Activated T-cell treated with anti-CD3 and anti-CD28 coated beads for 1 hour (primary cell): ENCODE results near the gene CBY2.

ENCODE experiments used
- DNase-seq: peaks from one replicate; pipeline ENCODE4 v3.0.0-alpha.2; 2020; ENCODE audit warnings: low read depth

The CBY2 gene

DNA sequence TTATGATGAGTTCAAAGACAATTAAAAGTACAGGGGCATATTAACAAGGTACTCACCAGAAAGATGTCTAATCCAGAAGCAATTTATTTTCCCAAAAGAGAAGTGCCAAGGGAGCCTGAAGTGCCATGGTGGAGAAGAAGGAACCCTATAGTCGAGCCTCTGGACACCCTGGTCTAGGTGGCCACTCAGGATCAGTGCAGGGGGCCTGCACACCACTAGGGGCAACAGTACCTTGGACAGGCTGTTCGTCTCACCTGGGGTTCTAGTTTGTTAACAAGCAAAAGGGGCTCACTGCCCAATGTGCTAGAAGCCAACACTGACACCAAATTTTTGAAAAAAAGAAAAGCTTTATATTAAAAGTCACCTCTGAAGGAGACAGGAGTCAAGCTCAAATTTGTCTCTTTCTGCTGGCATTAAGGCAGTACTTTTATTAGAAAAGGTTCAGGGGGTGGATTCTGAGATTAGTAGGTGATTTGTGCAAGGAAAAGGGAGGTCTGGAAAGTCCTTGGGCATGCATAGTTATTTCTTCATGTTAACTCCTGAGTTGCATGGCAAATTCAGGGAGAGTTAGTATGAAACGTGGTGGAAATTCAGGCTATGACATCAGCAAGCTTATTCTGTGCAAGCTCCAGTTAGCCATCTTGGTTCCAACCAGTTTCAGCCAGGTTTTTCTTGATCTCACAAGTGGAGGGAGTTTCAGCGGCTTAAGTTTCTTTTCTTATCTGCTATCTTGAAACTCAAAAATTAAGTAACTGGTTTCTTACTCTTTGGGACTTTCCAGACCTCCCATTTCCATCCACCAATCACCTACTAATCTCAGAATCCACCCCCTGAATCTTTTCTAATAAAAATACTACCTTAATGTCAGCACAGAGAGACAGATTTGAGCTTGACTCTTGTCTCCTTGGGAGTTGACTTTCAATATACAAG, 884 bp upstream of the CBY2 start:
- DNase-seq = no peak

DNA sequence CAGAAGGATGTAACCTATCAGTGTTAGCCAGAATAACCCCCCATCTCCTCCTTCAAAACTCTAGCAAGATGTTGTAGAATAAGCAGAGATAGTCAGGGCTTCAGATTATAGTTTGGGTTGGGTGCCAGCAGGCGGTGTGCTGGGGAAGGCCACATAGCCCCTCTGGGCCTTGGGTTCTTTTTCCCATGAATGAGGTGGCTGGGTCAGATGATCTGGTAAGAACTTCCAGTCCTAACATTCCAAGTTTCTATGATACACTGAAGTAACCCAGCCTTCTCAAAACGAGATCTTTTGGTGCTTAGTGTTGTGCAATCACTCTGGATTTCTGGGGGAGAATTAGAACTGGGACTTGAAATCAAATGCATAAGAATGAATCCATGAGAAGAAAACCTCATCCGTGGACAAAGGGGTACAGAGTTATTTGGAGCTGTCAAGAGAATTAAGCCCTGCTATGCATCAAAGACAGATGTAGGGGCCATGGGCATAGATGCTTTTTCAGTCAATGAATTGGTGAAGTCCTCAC, 810 bp downstream of the CBY2 start:
- DNase-seq = no peak

DNA sequence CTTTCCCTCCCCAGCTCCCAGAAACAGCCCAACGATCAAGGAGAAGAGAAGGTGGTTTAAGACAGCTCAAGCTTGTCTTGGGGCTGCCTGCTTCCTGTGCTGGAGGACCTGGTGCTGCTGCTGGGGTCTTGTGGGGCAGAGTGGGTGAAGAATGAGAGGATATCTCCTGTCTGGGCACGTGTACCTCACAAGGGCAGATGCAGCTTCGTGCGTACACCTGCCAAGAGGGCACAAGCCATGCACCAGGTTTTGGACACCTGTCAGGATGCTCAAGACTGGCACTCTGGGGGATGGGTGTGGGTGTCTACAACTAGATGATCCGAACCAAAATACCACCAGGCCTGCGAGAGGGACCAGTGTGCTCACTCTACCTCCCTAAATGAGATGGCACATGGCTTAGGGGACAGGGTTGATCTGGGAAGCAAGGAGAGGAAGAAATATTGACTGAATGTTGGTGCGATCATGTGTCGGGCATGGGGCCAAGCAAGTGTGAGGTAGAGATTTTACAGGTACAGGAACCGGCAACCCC, 2.2 kb downstream of the CBY2 start:
- no peak for DNase-seq

DNA sequence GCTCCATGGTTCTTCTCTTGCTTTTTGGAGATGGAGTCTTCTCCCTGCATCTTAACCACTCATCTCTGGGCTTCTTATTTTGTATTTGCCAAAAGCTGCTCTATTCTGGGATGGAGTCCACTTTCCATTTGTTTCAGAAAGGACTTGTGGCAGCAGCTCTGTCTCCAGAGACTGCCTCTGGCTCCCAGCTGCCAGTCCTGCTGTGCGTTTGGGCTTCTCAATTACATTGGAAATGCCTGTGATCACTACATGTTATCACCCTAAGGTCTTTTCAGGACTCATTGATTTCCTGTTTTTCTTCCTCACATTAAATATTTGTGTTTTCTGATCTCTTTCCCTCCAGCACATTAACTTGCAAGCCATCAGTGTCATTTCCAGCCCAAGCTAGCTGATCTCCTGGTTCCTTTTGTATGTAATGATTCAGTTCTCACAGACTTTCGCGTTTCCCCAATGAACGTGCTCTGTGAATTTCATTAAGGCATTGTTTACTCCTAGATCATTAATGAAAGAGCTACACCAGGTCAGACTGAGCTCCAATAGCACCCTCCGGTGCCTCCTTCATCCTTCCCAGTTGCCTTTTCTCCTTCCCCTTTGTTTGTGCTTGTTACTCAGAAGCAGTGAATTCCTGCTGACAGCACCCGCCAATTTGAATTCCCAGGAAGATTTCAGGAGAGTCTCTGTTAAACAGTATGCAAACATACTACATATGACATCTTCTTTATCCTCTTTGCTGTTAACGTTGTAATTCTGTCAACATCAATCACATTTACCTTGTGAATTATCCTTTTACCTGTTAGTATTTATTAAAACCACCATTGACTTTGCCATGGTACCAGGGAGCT, 3.0 kb downstream of the CBY2 start:
- no peak for DNase-seq

DNA sequence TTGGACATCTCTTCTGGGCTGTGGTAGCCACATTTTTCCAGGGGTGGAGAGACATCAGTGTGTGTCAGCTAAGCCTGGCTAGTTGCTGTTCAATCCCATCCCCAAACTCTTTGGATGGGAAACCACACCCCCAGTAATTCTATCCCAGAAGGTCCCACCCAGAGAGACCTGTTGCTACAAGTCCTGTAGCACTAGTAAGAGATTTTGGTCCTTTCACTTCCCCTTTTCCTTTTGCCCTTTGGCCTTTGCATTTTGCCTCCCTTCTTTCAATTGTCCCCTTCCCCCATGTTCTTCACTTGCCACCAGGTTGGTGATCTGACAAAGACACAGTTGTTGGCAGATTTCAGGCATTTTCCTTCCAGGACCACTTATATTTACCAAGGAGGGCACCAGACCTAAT, 3.8 kb downstream of the CBY2 start:
- DNase-seq = no peak

DNA sequence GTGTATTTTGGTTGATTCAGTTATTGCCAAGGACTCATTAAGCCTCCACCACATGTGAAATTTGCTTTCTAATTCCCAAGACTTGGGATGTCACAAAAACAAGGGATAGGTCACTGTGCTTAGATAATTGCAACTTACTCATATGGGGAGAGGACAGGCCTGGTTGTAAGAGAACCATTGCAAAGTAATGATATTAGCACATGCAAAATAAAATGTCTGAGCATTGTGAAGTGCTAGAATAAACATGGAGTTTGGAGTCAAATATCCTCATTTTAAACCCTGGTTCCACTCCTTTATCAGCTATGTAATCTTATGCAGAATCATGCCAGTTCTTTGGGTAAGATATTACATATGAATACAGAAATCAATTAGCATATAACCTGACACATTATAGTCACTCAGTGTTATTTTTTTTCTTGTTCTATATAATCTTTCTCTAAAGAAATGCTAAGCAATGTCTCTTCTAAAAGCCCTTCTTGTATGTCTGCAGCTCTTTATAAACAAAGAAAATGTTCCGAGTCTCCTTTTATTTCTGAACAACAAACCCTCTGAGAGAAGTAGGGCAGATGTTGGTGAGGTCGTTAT, 5.5 kb downstream of the CBY2 start:
- no peak for DNase-seq

DNA sequence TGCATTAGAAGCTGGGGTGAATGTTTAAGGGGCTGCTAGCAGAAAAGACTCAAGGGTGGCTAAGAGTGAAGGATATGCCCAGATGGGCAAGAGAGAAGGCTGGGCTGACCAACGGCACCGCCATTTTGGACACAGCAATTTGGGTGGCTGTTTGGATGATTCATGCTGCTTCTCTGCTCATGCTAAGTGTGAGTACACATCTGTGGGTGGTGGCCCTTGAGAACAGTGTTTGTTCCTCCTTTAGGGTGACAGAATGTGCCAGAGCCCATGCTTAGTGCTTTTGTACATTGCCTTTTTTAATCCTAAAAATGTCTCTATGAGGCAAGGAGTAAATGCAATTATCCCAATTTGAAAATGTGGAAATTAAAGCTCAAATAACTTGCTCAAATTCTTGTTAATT, 9.8 kb downstream of the CBY2 start:
- DNase-seq = no peak

DNA sequence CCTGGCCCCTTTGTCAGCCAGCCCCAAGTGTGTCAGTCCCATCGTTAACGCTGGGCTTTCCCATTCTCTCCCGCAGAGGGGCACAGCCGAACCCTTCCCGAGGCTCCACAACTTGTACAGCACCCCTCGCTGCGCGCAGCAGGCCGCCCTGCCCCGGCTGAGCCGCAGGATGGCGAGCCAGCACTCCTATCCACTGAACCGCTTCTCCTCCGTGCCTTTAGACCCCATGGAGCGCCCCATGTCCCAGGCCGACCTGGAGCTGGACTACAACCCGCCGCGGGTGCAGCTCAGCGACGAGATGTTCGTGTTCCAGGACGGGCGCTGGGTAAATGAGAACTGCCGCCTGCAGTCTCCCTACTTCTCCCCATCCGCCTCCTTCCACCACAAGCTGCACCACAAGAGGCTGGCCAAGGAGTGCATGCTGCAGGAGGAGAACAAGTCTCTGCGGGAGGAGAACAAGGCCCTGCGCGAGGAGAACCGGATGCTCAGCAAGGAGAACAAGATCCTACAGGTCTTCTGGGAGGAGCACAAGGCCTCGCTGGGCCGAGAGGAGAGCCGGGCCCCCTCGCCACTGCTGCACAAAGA, 11.1 kb downstream of the CBY2 start:
- no peak for DNase-seq

DNA sequence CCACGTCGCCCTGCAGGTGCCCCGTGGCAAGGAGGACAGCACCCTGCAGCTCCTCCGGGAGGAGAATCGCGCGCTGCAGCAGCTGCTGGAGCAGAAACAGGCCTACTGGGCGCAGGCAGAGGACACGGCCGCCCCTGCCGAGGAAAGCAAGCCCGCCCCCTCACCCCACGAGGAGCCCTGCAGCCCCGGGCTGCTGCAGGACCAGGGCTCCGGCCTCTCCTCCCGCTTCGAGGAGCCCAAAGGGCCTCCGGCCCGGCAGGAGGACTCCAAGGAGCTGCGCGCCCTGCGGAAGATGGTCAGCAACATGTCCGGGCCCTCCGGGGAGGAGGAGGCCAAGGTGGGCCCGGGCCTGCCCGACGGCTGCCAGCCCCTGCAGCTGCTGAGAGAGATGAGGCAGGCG, 11.6 kb downstream of the CBY2 start:
- no peak for DNase-seq

DNA sequence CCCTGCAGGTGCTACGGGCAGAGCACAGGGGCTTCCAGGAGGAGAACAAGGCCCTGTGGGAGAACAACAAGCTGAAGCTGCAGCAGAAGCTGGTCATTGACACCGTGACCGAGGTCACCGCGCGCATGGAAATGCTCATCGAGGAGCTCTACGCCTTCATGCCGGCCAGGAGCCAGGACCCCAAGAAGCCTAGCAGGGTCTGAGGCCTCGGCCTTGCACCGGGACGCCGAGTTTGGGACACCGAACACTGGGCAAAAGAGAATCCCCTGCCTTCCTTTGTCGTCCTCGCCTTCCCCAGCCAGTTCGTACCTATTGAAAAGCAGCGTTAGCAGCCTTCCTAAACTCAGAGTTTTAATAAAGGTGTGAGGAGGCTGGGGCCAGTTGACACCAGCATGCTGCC, 12.1 kb downstream of the CBY2 start:
- DNase-seq = no peak

DNA sequence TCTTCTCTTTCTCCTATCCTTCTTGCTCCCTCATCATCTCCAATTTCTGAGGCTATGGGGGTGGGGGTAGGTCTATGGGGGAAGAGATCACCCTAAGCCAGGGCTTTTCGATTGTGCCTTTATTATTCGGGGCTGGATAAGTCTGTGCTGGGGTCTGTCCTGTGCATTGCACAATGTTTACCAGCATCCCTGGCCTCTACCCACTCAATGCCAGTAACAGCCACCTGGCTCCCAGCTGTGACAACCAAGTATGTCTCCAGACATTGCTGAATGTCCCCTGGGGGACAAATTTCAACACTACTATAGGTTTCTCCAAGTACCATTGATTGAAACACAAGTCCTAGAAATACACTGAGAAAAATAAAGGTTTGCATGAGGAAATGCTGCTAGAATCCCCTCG, 13.2 kb downstream of the CBY2 start:
- DNase-seq = no peak

DNA sequence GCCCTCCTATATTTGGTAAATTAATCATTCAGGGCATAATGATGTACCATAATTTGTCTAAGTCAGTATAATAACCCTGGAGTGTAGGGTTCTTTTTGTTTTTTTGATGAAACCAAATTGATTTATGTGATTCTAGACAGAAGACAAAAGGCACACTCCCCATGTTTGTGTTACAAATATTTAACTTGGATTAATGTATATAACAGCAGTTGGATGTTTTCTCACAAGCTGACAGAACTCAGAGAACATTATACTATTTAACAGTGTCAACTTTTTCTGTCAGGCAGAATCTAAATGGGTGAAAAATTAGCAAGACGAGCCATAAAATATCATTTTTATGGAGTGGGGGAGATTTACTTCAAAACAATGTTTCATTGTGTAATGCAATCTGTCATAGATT, 15.2 kb downstream of the CBY2 start:
- no peak for DNase-seq

DNA sequence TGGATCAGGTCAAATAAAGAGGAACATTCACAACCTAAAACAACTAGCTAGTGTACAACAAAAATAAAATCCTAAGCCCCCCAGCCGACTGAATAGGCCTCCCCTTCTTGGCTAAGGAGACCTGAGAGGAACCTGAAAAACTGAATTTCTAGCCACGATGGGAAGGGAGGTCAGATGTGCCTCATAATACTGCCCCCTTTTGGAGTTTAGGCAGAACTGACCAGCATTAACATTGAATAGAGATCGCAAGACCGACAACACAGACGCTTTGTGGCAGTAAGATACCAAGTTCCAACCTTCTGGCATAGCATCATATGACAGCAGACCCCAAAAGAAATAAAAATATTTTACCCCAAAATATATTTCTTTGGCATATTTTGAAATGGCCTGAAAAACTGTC, 15.9 kb downstream of the CBY2 start:
- no peak for DNase-seq

DNA sequence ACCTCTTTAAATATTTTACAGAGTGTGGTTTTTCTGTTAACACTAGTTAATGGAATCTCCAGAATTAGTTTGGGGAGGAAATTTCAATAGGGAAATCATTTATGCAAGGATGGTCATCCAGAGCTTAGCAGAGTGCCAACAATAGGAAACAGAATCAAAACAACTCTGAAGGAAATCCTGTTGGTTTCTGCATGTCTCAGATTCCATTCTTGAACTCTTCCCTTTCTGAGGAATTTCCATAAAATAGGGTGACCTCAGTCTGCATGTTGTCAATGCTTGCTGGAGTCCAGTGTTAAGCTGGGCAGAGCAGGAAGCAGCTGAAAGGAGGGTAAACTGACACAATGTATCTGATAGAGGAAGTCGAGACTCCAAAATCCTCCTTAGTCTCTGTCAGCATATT, 16.9 kb downstream of the CBY2 start:
- DNase-seq = no peak

DNA sequence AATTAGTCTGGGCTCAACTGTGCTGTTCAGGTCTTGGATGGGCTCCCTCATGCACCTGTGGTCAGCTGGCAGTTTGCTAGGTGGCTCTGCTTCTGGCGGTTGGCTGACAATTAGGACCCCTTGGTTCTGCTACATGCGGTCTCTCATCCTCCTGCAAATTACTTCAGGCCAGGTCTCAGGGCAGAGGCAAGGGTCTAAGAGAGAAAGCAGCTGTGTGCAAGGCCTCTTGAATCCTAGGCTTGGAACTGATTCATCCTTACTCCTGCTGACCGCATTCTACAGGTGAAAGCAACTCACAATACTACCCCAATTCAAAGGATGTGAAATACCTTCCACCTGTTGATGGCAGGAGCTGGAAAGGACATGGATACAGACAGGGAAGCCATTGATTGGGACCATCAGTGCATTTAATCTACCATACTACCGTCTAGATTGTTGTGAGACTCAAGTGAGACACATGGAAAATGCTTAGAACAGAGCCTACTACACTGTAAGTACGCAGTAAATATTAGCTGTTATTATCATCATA, 19.1 kb downstream of the CBY2 start:
- DNase-seq = no peak

DNA sequence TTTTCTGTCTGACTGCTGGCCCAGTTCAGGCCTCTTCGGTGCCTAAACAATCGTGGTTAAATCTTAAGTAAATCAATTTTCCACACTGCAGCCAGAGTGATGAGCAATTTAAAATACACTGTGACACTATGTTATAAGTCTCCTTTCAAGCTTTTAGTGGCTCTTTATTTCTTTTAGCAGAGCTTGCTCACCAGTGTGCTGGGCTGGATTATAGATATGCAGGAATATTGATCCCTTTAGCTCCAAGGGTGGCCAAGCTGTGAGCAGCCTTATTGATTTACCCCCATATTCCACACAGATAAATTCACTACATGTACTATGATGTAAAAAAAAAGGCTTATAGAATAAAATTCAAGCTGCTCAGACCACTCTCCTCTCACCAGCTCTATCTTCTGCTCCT, 21.7 kb downstream of the CBY2 start:
- DNase-seq = no peak

DNA sequence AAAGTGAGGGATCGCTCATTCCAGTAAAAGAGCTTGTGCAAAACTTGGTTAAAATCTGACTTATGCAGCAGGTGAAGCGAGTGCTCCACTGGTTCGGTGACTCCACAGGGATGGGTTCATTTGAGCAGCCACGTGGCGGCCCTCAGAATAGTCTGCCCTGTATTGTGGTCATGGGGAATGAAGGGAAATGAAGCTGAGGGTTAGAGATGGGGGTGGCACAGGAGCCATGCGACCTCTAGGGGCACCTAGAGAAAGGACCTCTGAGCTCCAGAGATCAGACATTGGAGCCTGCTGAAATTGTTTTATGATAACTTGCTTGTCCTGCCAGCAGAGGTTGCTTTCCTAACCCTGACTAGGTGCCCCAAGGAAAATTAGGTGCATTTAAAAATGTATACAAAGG, 26.6 kb downstream of the CBY2 start:
- DNase-seq = no peak

DNA sequence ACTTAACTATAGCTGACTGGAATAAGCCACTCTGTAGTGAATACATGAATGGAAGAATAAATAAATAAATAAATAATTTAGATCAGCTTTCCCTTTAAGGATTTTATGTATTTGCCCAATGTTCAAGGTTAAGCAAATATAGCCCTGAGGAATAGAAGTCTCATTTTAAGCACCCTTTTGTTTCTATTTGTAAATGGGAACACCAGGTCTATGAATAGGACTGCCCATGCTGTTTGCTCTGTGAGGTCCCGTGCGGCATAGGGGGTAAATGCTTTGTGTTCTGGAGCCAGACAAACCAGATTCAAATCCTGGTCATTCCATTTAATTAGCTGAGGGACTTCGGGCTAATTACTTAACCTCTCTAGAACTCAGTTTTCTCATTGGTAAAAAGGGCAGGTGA, 29.3 kb downstream of the CBY2 start:
- no peak for DNase-seq

DNA sequence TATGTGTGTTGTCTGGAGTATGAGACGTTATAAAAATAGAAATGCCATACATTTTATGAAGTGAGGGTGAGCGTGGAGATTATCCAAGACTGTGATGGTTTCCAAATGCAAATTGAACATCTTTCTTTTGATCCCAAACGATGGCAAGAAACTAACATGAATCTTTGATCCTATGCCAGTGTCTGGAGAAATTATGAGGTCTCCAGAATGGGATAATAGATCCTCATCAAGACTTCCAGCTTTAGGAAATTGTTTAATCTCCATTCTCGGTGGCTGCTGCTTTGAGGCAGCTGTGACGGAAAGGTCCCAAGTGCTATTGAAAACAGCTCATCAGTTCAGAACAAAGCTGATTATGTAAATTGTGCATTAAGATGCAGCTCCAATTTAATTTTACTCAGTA, 30.8 kb downstream of the CBY2 start:
- no peak for DNase-seq

DNA sequence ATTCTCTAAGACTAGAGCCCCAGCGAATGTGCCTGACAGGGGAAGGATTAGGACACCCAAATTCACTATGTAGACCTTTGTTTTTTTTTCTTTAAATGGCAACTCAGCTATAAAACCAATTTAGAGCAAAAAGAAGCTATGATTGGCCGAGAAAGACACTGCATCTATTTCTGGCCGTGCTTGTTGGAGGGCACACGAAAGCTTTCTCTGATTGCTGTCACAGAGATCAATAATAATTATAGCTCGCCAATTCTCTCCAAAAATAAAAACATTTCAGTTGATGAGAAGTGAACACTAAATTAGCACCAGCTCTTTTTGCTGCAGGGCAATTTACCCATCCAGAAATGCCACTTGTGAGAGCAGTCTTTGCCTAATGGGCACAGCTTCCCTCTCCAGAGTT, 31.2 kb downstream of the CBY2 start:
- DNase-seq = no peak

DNA sequence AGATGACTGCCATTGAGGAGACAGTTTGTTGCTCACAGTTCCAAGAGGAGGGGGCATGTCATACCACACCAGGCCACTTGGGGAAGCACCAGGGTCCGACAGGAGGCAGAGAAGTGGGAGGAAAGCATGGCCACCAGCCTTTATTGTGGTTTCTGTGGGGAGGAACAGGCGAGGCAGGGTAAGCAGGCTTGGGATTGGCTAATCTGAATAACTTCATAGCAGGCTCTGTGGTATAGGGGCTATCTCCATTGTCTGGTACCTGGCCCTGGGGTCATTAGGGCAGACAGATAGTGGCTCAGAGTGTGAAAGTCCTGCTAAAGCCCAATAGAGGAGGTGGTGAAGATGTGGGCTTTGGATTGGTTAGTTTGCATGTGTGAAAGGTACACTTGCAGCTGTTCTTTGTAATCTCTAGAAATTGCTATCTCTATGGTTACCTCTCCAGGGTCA, 35.5 kb downstream of the CBY2 start:
- DNase-seq = no peak

DNA sequence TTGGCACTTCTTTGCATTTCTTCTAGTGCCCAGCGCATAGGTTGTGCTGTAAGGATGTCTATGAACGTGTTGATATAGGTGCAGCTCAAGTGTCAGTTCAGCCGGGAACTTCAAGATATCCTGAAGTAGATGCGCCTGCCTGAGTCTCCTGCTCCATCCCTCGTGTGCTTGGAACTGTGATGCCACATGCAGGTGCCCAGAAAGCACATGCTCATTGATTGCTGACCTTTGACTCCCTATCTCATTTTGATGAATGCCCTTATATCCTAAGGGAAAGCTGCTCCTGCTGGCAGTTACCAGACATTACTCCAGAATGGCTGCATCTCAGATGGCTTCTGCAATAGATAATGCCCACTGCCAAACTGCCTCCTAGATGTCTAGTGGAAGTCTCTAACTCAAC, 40.9 kb downstream of the CBY2 start:
- no peak for DNase-seq
